Measurements from ENCODE around the gene NT5C3A. TPM values are rescaled to one million over a fixed set of nuclear protein-coding genes. Genes with fewer than 3 reads are reported as not detected.

Gene NT5C3A
- total and polyA plus RNA-seq, 4 donors = 19.0 to 48.1 (median 23.7) TPM

- H3K9ac ChIP-seq (ENCODE audit: insufficient read depth in 1 of 2, low read length in 2 of 2) = no peak overlapping the region
- peak overlapping the region in 1 of 2 donors; percentile 3 for H3K27ac ChIP-seq (ENCODE audit: low read depth in 1 of 2, low read length in 1 of 2)
- peaks cover 2 to 15% (median 6%) of the 10 kb centered on the region in 5 donors for H3K4me1 ChIP-seq (ENCODE audit: control insufficient read depth in 5 of 5, insufficient read depth in 5 of 5, low read length in 5 of 5)
- H3K27me3 ChIP-seq (ENCODE audit: control insufficient read depth in 3 of 3, insufficient read depth in 3 of 3, low read length in 2 of 3) = no peaks in the 10 kb centered on the region
- no peaks in the 10 kb centered on the region for H3K36me3 ChIP-seq (ENCODE audit: control insufficient read depth in 4 of 4, insufficient read depth in 4 of 4, low read length in 4 of 4)
- ATAC-seq (ENCODE audit: insufficient read depth, low FRiP score) = no peak
- TF ChIP-seq CTCF (IDR thresholded peaks at IDR 0.05; ENCODE audit: control extremely low read depth, extremely low read depth) = no peak
- H3K9me3 ChIP-seq (ENCODE audit: control insufficient read depth in 4 of 4, insufficient read depth in 3 of 4, low read length in 3 of 4) = no peaks in the 10 kb centered on the region
- WGBS, 2 donors = 89 to 90% methylated on average over 6 of the region's 6 CpGs
- no peak for DNase-seq
- no peak overlapping the region for H3K4me3 ChIP-seq
Observed at GRCh38 chr7:33043501-33044400, 18.8 kb downstream of the NT5C3A start.

- TF ChIP-seq CTCF (IDR thresholded peaks at IDR 0.05; ENCODE audit: control extremely low read depth, extremely low read depth) = no peak
- Histone ChIP-seq H3K36me3 (ENCODE audit: control insufficient read depth in 4 of 4, insufficient read depth in 4 of 4, low read length in 4 of 4) (no peaks in the 10 kb centered on the region), H3K4me1 (ENCODE audit: control insufficient read depth in 5 of 5, insufficient read depth in 5 of 5, low read length in 5 of 5) (peaks cover 2 to 20% (median 6%) of the 10 kb centered on the region in 5 donors), H3K27ac (ENCODE audit: low read depth in 1 of 2, low read length in 1 of 2) (no peak overlapping the region), H3K4me3 (no peak overlapping the region), H3K27me3 (ENCODE audit: control insufficient read depth in 3 of 3, insufficient read depth in 3 of 3, low read length in 2 of 3) (no peaks in the 10 kb centered on the region), H3K9me3 (ENCODE audit: control insufficient read depth in 4 of 4, insufficient read depth in 3 of 4, low read length in 3 of 4) (no peaks in the 10 kb centered on the region), H3K9ac (ENCODE audit: insufficient read depth in 1 of 2, low read length in 2 of 2) (no peak overlapping the region)
- WGBS, 2 donors = 85 to 87% methylated on average over 8 of the region's 8 CpGs
- ATAC-seq (ENCODE audit: insufficient read depth, low FRiP score) = no peak
- DNase-seq = no peak
Observed at GRCh38 chr7:33041631-33042428, 20.7 kb downstream of the NT5C3A start.

GRCh38 chr7:33040803-33041516, 21.6 kb downstream of the NT5C3A start:
- peaks cover 3 to 20% (median 6%) of the 10 kb centered on the region in 5 donors for H3K4me1 ChIP-seq (ENCODE audit: control insufficient read depth in 5 of 5, insufficient read depth in 5 of 5, low read length in 5 of 5)
- H3K9ac ChIP-seq (ENCODE audit: insufficient read depth in 1 of 2, low read length in 2 of 2) = no peak overlapping the region
- TF ChIP-seq CTCF (IDR thresholded peaks at IDR 0.05; ENCODE audit: control extremely low read depth, extremely low read depth) = no peak
- peak overlapping the region in 1 of 2 donors; percentile 46 for H3K27ac ChIP-seq (ENCODE audit: low read depth in 1 of 2, low read length in 1 of 2)
- peak; percentile 87 for ATAC-seq (ENCODE audit: insufficient read depth, low FRiP score)
- no peaks in the 10 kb centered on the region for H3K36me3 ChIP-seq (ENCODE audit: control insufficient read depth in 4 of 4, insufficient read depth in 4 of 4, low read length in 4 of 4)
- H3K27me3 ChIP-seq (ENCODE audit: control insufficient read depth in 3 of 3, insufficient read depth in 3 of 3, low read length in 2 of 3) = no peaks in the 10 kb centered on the region
- H3K9me3 ChIP-seq (ENCODE audit: control insufficient read depth in 4 of 4, insufficient read depth in 3 of 4, low read length in 3 of 4) = no peaks in the 10 kb centered on the region
- no peak overlapping the region for H3K4me3 ChIP-seq
- 21 to 25% methylated on average over 9 of the region's 9 CpGs for WGBS, 2 donors
- peak in 2 of 3 donors; percentile 13 to 53 for DNase-seq

Data from lung (tissue), 12 donors.